GM21619 (cell line): Measurements from ENCODE around the gene CYP2D6.
"Not testable (repeated sequence)": the region's sequence is repeated elsewhere in the genome, so short reads cannot be mapped to it uniquely, and the experiment has no call there.

Experiments
- ATAC-seq: cut with Tn5 transposase; IDR thresholded peaks from one replicate; pipeline ENCODE4 v1.9.1; 2021; ENCODE audit not compliant: unreplicated experiment

CYP2D6 gene

GRCh38 chr22:42134100-42135020 is 3.8 kb upstream of the CYP2D6 start:
- no peak for ATAC-seq

GRCh38 chr22:42132457-42132856 is 1.8 kb upstream of the CYP2D6 start:
- ATAC-seq = no peak

GRCh38 chr22:42131562-42131961 is 952 bp upstream of the CYP2D6 start:
- no peak for ATAC-seq

- not testable (repeated sequence) for ATAC-seq
Observed at GRCh38 chr22:42130182-42130581, 428 bp downstream of the CYP2D6 start.

GRCh38 chr22:42128776-42129694 is 1.6 kb downstream of the CYP2D6 start:
- ATAC-seq = not testable (repeated sequence)

GRCh38 chr22:42128007-42128406 is 2.6 kb downstream of the CYP2D6 start:
- ATAC-seq = not testable (repeated sequence)

- no peak for ATAC-seq
Observed at GRCh38 chr22:42127606-42128005, 3.0 kb downstream of the CYP2D6 start.

- not testable (repeated sequence) for ATAC-seq
Observed at GRCh38 chr22:42123529-42123928, 7.1 kb downstream of the CYP2D6 start.

GRCh38 chr22:42120231-42121021 is 10.2 kb downstream of the CYP2D6 start:
- ATAC-seq = not testable (repeated sequence)

- ATAC-seq = no peak
Observed at GRCh38 chr22:42116848-42117424, 13.7 kb downstream of the CYP2D6 start.

GRCh38 chr22:42115420-42115830 is 15.2 kb downstream of the CYP2D6 start:
- ATAC-seq = not testable (repeated sequence)

GRCh38 chr22:42114721-42115120 is 15.9 kb downstream of the CYP2D6 start:
- no peak for ATAC-seq

GRCh38 chr22:42112793-42113192 is 17.8 kb downstream of the CYP2D6 start:
- ATAC-seq = not testable (repeated sequence)

GRCh38 chr22:42111798-42112197 is 18.8 kb downstream of the CYP2D6 start:
- no peak for ATAC-seq

- ATAC-seq = no peak
Observed at GRCh38 chr22:42108848-42109247, 21.8 kb downstream of the CYP2D6 start.

- not testable (repeated sequence) for ATAC-seq
Observed at GRCh38 chr22:42104332-42104860, 26.2 kb downstream of the CYP2D6 start.

GRCh38 chr22:42101199-42101598 is 29.4 kb downstream of the CYP2D6 start:
- no peak for ATAC-seq

GRCh38 chr22:42091455-42091782 is 39.2 kb downstream of the CYP2D6 start:
- ATAC-seq = no peak

- ATAC-seq = peak; percentile 91
Observed at GRCh38 chr22:42090596-42091454, 39.8 kb downstream of the CYP2D6 start, which contains the start of gene NDUFA6. TSS of gene NDUFA6 (minus strand) at chr22:42090772. CDS start at chr22:42090744, 28 bp downstream.
